Natural killer cell (primary cell): Measurements from ENCODE around the gene EFHB. TPM values are rescaled to one million over a fixed set of nuclear protein-coding genes. Genes with fewer than 3 reads are reported as not detected.

Experiments
- ATAC-seq, 3 donors: fragments of 150-1000 bp in 2 of 3; fragments of 200-7000 bp in 1 of 3; cut with Tn5 transposase; 1 replicate in 1 of 3; 2 replicates in 2 of 3; pipeline ENCODE4 v1.10.0; 2021; ENCODE audit warnings: mild to moderate bottlenecking in 2 of 3, moderate library complexity in 2 of 3
- DNase-seq, 2 donors: peaks; one replicate each; pipeline versions ENCODE4 v3.0.0 to v3.0.0-alpha.2; 2013 to 2021; ENCODE audit warnings: mixed read lengths in 1 of 2
- H3K27ac ChIP-seq: one replicate; pipeline ENCODE4 v1.5.1; 2013; ENCODE audit warnings: mild to moderate bottlenecking, low read length
- H3K27me3 ChIP-seq: one replicate; pipeline ENCODE4 v1.6.1; 2013; ENCODE audit warnings: low read length; ENCODE audit not compliant: control insufficient read depth, insufficient read depth
- H3K36me3 ChIP-seq: one replicate; pipeline ENCODE4 v1.6.1; 2013; ENCODE audit warnings: low read length; ENCODE audit not compliant: control insufficient read depth, insufficient read depth
- H3K4me1 ChIP-seq: one replicate; pipeline ENCODE4 v1.6.1; 2013; ENCODE audit warnings: low read length; ENCODE audit not compliant: control insufficient read depth, insufficient read depth
- H3K4me3 ChIP-seq: one replicate; pipeline ENCODE4 v1.5.1; 2013; ENCODE audit warnings: low read length
- H3K9me3 ChIP-seq: one replicate; pipeline ENCODE4 v1.6.1; 2013; ENCODE audit warnings: low read length; ENCODE audit not compliant: control insufficient read depth, insufficient read depth
- H3K27ac Mint-ChIP-seq, 2 donors: one replicate each; pipeline ENCODE4 v1.8.0; 2022; ENCODE audit warnings: mild to moderate bottlenecking in 2 of 2, mixed read lengths in 2 of 2, moderate library complexity in 1 of 2
- H3K27me3 Mint-ChIP-seq, 2 donors: one replicate each; pipeline ENCODE4 v1.8.0; 2022; ENCODE audit warnings: low read depth in 2 of 2, mixed read lengths in 2 of 2
- H3K36me3 Mint-ChIP-seq: one replicate; pipeline ENCODE4 v1.8.0; 2022; ENCODE audit warnings: mixed read lengths
- H3K4me1 Mint-ChIP-seq, 2 donors: one replicate each; pipeline ENCODE4 v1.8.0; 2022; ENCODE audit warnings: mixed read lengths in 2 of 2
- H3K4me3 Mint-ChIP-seq: one replicate; pipeline ENCODE4 v1.8.0; 2022; ENCODE audit warnings: mild to moderate bottlenecking, moderate library complexity, mixed read lengths
- H3K9me3 Mint-ChIP-seq, 2 donors: one replicate each; pipeline ENCODE4 v1.8.0; 2022; ENCODE audit warnings: mixed read lengths in 2 of 2
- CTCF ChIP-seq: fragments of 200-600 bp; IDR thresholded peaks from one replicate; pipeline ENCODE4 v1.8.0; 2022; ENCODE audit warnings: antibody characterized with exemption
- WGBS: methylation state at CpG from one replicate; pipeline ENCODE4 v1.1.7; 2013; ENCODE audit warnings: missing lambda C conversion rate; ENCODE audit not compliant: insufficient coverage; 5-methylcytosine and 5-hydroxymethylcytosine counted together
- intact Hi-C: fragments of 100-400 bp; cut with micrococcal nuclease; formaldehyde crosslinking; loops from one replicate; pipeline ENCODE4 v1.14.2; 2022
- total RNA-seq, 4 donors: library from RNA; stranded (reverse); fragments of 120-200 nt in 1 of 4; gene quantifications; one replicate each; pipeline versions ENCODE4 v1.2.3 to v1.2.4, GENCODE V29; 2013 to 2022

The EFHB gene
- total RNA-seq, 3 donors from 2014 or later (not counting 1 experiment from before 2014, with no cell fraction given), result 0.68 to 4.9 TPM; not detected in 1

- ATAC-seq (peak in 2 of 3 donors; percentile 5 to 53), DNase-seq (no peak)
- 13% methylated on average over 1 of the region's 1 CpG for WGBS
- H3K9me3 ChIP-seq, result no peaks in the 10 kb centered on the region
- Mint-ChIP-seq H3K4me1 (peaks cover 6 to 13% of the 10 kb centered on the region in 2 donors), H3K4me3 (no peak overlapping the region), H3K9me3 (no peaks in the 10 kb centered on the region), H3K27ac (no peak overlapping the region), H3K36me3 (no peaks in the 10 kb centered on the region), H3K27me3 (peaks cover 17 to 20% of the 10 kb centered on the region in 2 donors)
- peaks cover 7% of the 10 kb centered on the region for H3K4me1 ChIP-seq
- peak overlapping the region; percentile 25 for H3K27ac ChIP-seq
- H3K36me3 ChIP-seq, result no peaks in the 10 kb centered on the region
- H3K27me3 ChIP-seq, result no peaks in the 10 kb centered on the region
- intact Hi-C loops, result no loop called here
- no peak for TF ChIP-seq CTCF
- H3K4me3 ChIP-seq, result no peak overlapping the region
Observed at GRCh38 chr3:19931767-19932188, 2.2 kb downstream of the EFHB start.

- H3K9me3 Mint-ChIP-seq, result no peaks in the 10 kb centered on the region
- Histone ChIP-seq H3K9me3 (no peaks in the 10 kb centered on the region), H3K4me1 (peaks cover 7% of the 10 kb centered on the region), H3K4me3 (no peak overlapping the region), H3K27ac (peak overlapping the region; percentile 25), H3K36me3 (no peaks in the 10 kb centered on the region), H3K27me3 (no peaks in the 10 kb centered on the region)
- peaks cover 17 to 20% of the 10 kb centered on the region in 2 donors for H3K27me3 Mint-ChIP-seq
- no peak overlapping the region for H3K4me3 Mint-ChIP-seq
- WGBS, result 0% methylated on average over 2 of the region's 2 CpGs
- TF ChIP-seq CTCF, result no peak
- H3K27ac Mint-ChIP-seq, result no peak overlapping the region
- intact Hi-C loops, result no loop called here
- DNase-seq (peak in 1 of 2 donors; percentile 23), ATAC-seq (peak in 2 of 3 donors; percentile 74 to 80)
- no peaks in the 10 kb centered on the region for H3K36me3 Mint-ChIP-seq
- peaks cover 6 to 13% of the 10 kb centered on the region in 2 donors for H3K4me1 Mint-ChIP-seq
Observed at GRCh38 chr3:19931180-19931692, 2.8 kb downstream of the EFHB start.

- Histone ChIP-seq H3K4me3 (no peak overlapping the region), H3K27me3 (no peaks in the 10 kb centered on the region), H3K4me1 (no peaks in the 10 kb centered on the region), H3K9me3 (no peaks in the 10 kb centered on the region), H3K36me3 (no peaks in the 10 kb centered on the region), H3K27ac (no peak overlapping the region)
- intact Hi-C loops, result no loop called here
- peaks cover 0 to 3% of the 10 kb centered on the region in 2 donors for H3K27me3 Mint-ChIP-seq
- no peaks in the 10 kb centered on the region for H3K4me1 Mint-ChIP-seq
- H3K36me3 Mint-ChIP-seq, result no peaks in the 10 kb centered on the region
- H3K27ac Mint-ChIP-seq, result no peak overlapping the region
- no peaks in the 10 kb centered on the region for H3K9me3 Mint-ChIP-seq
- ATAC-seq, result no peak
- 80% methylated on average over 1 of the region's 4 CpGs for WGBS
- TF ChIP-seq CTCF, result no peak
- DNase-seq, result no peak
- no peak overlapping the region for H3K4me3 Mint-ChIP-seq
Observed at GRCh38 chr3:19920401-19921080, 13.5 kb downstream of the EFHB start.
